Activated CD4-positive, alpha-beta T cell treated with anti-CD3 and anti-CD28 coated beads for 36 hours (primary cell): ENCODE results near the gene ARHGAP9. TPM values are rescaled to one million over a fixed set of nuclear protein-coding genes. Genes with fewer than 3 reads are reported as not detected.
"Not testable (repeated sequence)": the region's sequence is repeated elsewhere in the genome, so short reads cannot be mapped to it uniquely, and the experiment has no call there.

Source experiments
- ATAC-seq: fragments of 200-7000 bp; cut with Tn5 transposase; one replicate; pipeline ENCODE4 v1.10.0; 2021; ENCODE audit warnings: mild to moderate bottlenecking, moderate library complexity
- CTCF ChIA-PET: fragments of 350-600 bp; sonication (Branson Sonifier 250); formaldehyde crosslinking; loops from one replicate; lab custom pipeline; 2021; ENCODE audit warnings: antibody characterized with exemption; lab: Charles Lee
- POLR2A ChIA-PET: fragments of 350-600 bp; sonication (Branson Sonifier 250); formaldehyde crosslinking; loops from one replicate; lab custom pipeline; 2021; ENCODE audit warnings: antibody characterized with exemption, inconsistent platforms; lab: Charles Lee
- DNase-seq: peaks from one replicate; pipeline ENCODE4 v3.0.0-alpha.2; 2020
- H3K27ac Mint-ChIP-seq: one replicate; pipeline ENCODE4 v1.8.0; 2021; ENCODE audit warnings: mixed read lengths
- H3K27me3 Mint-ChIP-seq: one replicate; pipeline ENCODE4 v1.8.0; 2021; ENCODE audit warnings: mixed read lengths
- H3K36me3 Mint-ChIP-seq: one replicate; pipeline ENCODE4 v1.8.0; 2021; ENCODE audit warnings: low read depth, mixed read lengths
- H3K4me1 Mint-ChIP-seq: one replicate; pipeline ENCODE4 v1.8.0; 2021; ENCODE audit warnings: mixed read lengths
- H3K4me3 Mint-ChIP-seq: one replicate; pipeline ENCODE4 v1.8.0; 2021; ENCODE audit warnings: mild to moderate bottlenecking, moderate library complexity, mixed read lengths
- H3K9me3 Mint-ChIP-seq: one replicate; pipeline ENCODE4 v1.8.0; 2021; ENCODE audit warnings: low read depth, mixed read lengths
- intact Hi-C, 2 experiments: fragments of 100-400 bp; cut with DNase I in 1 of 2; cut with micrococcal nuclease in 1 of 2; formaldehyde crosslinking; loops; one replicate each; pipeline versions ENCODE4 v1.14.2 to v1.15.1; 2022 to 2024; cut with DNase I, micrococcal nuclease
- total RNA-seq, 2 experiments: library from RNA; stranded (reverse); gene quantifications; one replicate each; pipeline ENCODE4 v1.2.3, GENCODE V29; 2021

Gene ARHGAP9
- total RNA-seq, 2 experiments from 2014 or later = 77.7 to 101 TPM

GRCh38 chr12:57517187-57517586, 37.5 kb upstream of the ARHGAP9 start:
- intact Hi-C loops = no loop called here
- no peak for ATAC-seq
- H3K36me3 Mint-ChIP-seq = peaks cover 67% of the 10 kb centered on the region
- H3K27ac Mint-ChIP-seq = peak overlapping the region; percentile 44
- H3K27me3 Mint-ChIP-seq = no peaks in the 10 kb centered on the region
- H3K9me3 Mint-ChIP-seq = no peaks in the 10 kb centered on the region
- DNase-seq = no peak
- H3K4me1 Mint-ChIP-seq = peaks cover 34% of the 10 kb centered on the region
- POLR2A ChIA-PET = interaction anchor here (1.0 to 1.2 kb wide), 4 partner anchors 9 to 20 kb away, joined by 3 to 8 read pairs (median 4); no protein-coding TSS in a partner anchor
- H3K4me3 Mint-ChIP-seq = no peak overlapping the region
- CTCF ChIA-PET = no interaction called here

GRCh38 chr12:57516617-57517153, 37.0 kb upstream of the ARHGAP9 start:
- Mint-ChIP-seq H3K9me3 (no peaks in the 10 kb centered on the region), H3K4me3 (no peak overlapping the region), H3K27me3 (no peaks in the 10 kb centered on the region), H3K4me1 (peaks cover 29% of the 10 kb centered on the region), H3K27ac (peak overlapping the region; percentile 44), H3K36me3 (peaks cover 72% of the 10 kb centered on the region)
- ChIA-PET POLR2A (interaction anchor here (1.0 to 1.2 kb wide), 4 partner anchors 9 to 20 kb away, joined by 3 to 8 read pairs (median 4); no protein-coding TSS in a partner anchor), CTCF (no interaction called here)
- ATAC-seq (no peak), DNase-seq (no peak)
- intact Hi-C loops = no loop called here

GRCh38 chr12:57515934-57516541, 36.4 kb upstream of the ARHGAP9 start:
- H3K4me3 Mint-ChIP-seq = no peak overlapping the region
- no peaks in the 10 kb centered on the region for H3K9me3 Mint-ChIP-seq
- no peak for DNase-seq
- intact Hi-C loops = no loop called here
- ChIA-PET CTCF (no interaction called here), POLR2A (interaction anchor here (1.2 kb wide), 1 partner anchor 13 kb away, joined by 8 read pairs; no protein-coding TSS in a partner anchor)
- peaks cover 22% of the 10 kb centered on the region for H3K4me1 Mint-ChIP-seq
- ATAC-seq = no peak
- peak overlapping the region; percentile 43 for H3K27ac Mint-ChIP-seq
- H3K36me3 Mint-ChIP-seq = peaks cover 77% of the 10 kb centered on the region
- no peaks in the 10 kb centered on the region for H3K27me3 Mint-ChIP-seq

- Mint-ChIP-seq H3K36me3 (peaks cover 79% of the 10 kb centered on the region), H3K27ac (peak overlapping the region; percentile 43), H3K4me3 (no peak overlapping the region), H3K4me1 (peaks cover 19% of the 10 kb centered on the region), H3K27me3 (no peaks in the 10 kb centered on the region), H3K9me3 (no peaks in the 10 kb centered on the region)
- intact Hi-C loops = no loop called here
- CTCF ChIA-PET = interaction anchor here (1.7 kb wide), 1 partner anchor 39 kb away, joined by 3 read pairs; no protein-coding TSS in a partner anchor
- POLR2A ChIA-PET = interaction anchor here (0.6 kb wide), 1 partner anchor 186 kb away, joined by 5 read pairs; no protein-coding TSS in a partner anchor
- no peak for ATAC-seq
- DNase-seq = no peak
These were observed 35.8 kb upstream of the ARHGAP9 start for GRCh38 chr12:57515408-57515933.

- Mint-ChIP-seq H3K27ac (peak overlapping the region; percentile 43), H3K9me3 (no peaks in the 10 kb centered on the region), H3K27me3 (no peaks in the 10 kb centered on the region), H3K4me1 (peaks cover 19% of the 10 kb centered on the region), H3K4me3 (no peak overlapping the region), H3K36me3 (peaks cover 76% of the 10 kb centered on the region)
- POLR2A ChIA-PET = interaction anchor here (0.6 to 1.2 kb wide), 4 partner anchors 11 to 187 kb away, joined by 3 to 7 read pairs (median 4); partner anchors contain the start of gene MARS1
- ATAC-seq = no peak
- DNase-seq = no peak
- CTCF ChIA-PET = interaction anchor here (0.6 to 1.7 kb wide), 4 partner anchors 38 to 214 kb away, joined by 3 read pairs; no protein-coding TSS in a partner anchor
- intact Hi-C loops = no loop called here
These were observed 35.2 kb upstream of the ARHGAP9 start for GRCh38 chr12:57514720-57515407.

- H3K27me3 Mint-ChIP-seq, H3K4me3 Mint-ChIP-seq, ATAC-seq, DNase-seq, intact Hi-C loops, H3K9me3 Mint-ChIP-seq: not testable (repeated sequence)
- H3K4me1 Mint-ChIP-seq = peaks cover 17% of the 10 kb centered on the region
- peak overlapping the region; percentile 33 for H3K27ac Mint-ChIP-seq
- peaks cover 73% of the 10 kb centered on the region for H3K36me3 Mint-ChIP-seq
- ChIA-PET CTCF (interaction anchor here (0.6 to 1.7 kb wide), 5 partner anchors 38 to 999 kb away, joined by 3 read pairs; no protein-coding TSS in a partner anchor), POLR2A (interaction anchor here (0.6 to 1.2 kb wide), 3 partner anchors 12 to 26 kb away, joined by 3 to 7 read pairs (median 4); partner anchors contain the start of gene MARS1)
These were observed 34.6 kb upstream of the ARHGAP9 start for GRCh38 chr12:57514246-57514645.

- H3K27me3 Mint-ChIP-seq, H3K4me3 Mint-ChIP-seq, H3K27ac Mint-ChIP-seq, H3K9me3 Mint-ChIP-seq, intact Hi-C loops, DNase-seq, ATAC-seq: not testable (repeated sequence)
- Mint-ChIP-seq H3K4me1 (peaks cover 12% of the 10 kb centered on the region), H3K36me3 (peaks cover 71% of the 10 kb centered on the region)
- ChIA-PET CTCF (interaction anchor here (0.7 to 1.3 kb wide), 2 partner anchors 39 to 999 kb away, joined by 3 read pairs; no protein-coding TSS in a partner anchor), POLR2A (interaction anchor here (1.2 kb wide), 1 partner anchor 17 kb away, joined by 7 read pairs; no protein-coding TSS in a partner anchor)
These were observed 34.0 kb upstream of the ARHGAP9 start for GRCh38 chr12:57513677-57514076.

- POLR2A ChIA-PET = no interaction called here
- DNase-seq (no peak), ATAC-seq (no peak)
- H3K4me1 Mint-ChIP-seq = peaks cover 8% of the 10 kb centered on the region
- no peak overlapping the region for H3K4me3 Mint-ChIP-seq
- intact Hi-C loops = no loop called here
- peaks cover 70% of the 10 kb centered on the region for H3K36me3 Mint-ChIP-seq
- no peaks in the 10 kb centered on the region for H3K27me3 Mint-ChIP-seq
- H3K9me3 Mint-ChIP-seq = no peaks in the 10 kb centered on the region
- H3K27ac Mint-ChIP-seq = no peak overlapping the region
- CTCF ChIA-PET = interaction anchor here (1.1 kb wide), 1 partner anchor 11 kb away, joined by 3 read pairs; no protein-coding TSS in a partner anchor
These were observed 33.6 kb upstream of the ARHGAP9 start for GRCh38 chr12:57513266-57513665.

GRCh38 chr12:57512665-57513064, 33.0 kb upstream of the ARHGAP9 start:
- peak overlapping the region; percentile 4 for H3K27ac Mint-ChIP-seq
- intact Hi-C loops = no loop called here
- no peak for DNase-seq
- ChIA-PET CTCF (interaction anchor here (1.1 to 1.7 kb wide), 3 partner anchors 10 to 23 kb away, joined by 3 to 6 read pairs (median 3); no protein-coding TSS in a partner anchor), POLR2A (interaction anchor here (0.5 kb wide), 1 partner anchor 20 kb away, joined by 4 read pairs; no protein-coding TSS in a partner anchor)
- H3K4me3 Mint-ChIP-seq = no peak overlapping the region
- no peak for ATAC-seq
- peaks cover 66% of the 10 kb centered on the region for H3K36me3 Mint-ChIP-seq
- H3K9me3 Mint-ChIP-seq = no peaks in the 10 kb centered on the region
- H3K27me3 Mint-ChIP-seq = no peaks in the 10 kb centered on the region
- peaks cover 5% of the 10 kb centered on the region for H3K4me1 Mint-ChIP-seq

- ChIA-PET POLR2A (interaction anchor here (0.5 kb wide), 1 partner anchor 19 kb away, joined by 4 read pairs; no protein-coding TSS in a partner anchor), CTCF (interaction anchor here (1.1 to 1.7 kb wide), 4 partner anchors 9 to 22 kb away, joined by 3 to 6 read pairs (median 3); no protein-coding TSS in a partner anchor)
- Mint-ChIP-seq H3K4me1 (peaks cover under 1% of the 10 kb centered on the region), H3K9me3 (no peaks in the 10 kb centered on the region), H3K27ac (peak overlapping the region; percentile 78), H3K4me3 (no peak overlapping the region), H3K36me3 (peaks cover 57% of the 10 kb centered on the region), H3K27me3 (no peaks in the 10 kb centered on the region)
- intact Hi-C loops = no loop called here
- ATAC-seq (no peak), DNase-seq (no peak)
These were observed 32.1 kb upstream of the ARHGAP9 start for GRCh38 chr12:57511588-57512325.
